Measurements from ENCODE around the gene RHOBTB1.

DNA sequence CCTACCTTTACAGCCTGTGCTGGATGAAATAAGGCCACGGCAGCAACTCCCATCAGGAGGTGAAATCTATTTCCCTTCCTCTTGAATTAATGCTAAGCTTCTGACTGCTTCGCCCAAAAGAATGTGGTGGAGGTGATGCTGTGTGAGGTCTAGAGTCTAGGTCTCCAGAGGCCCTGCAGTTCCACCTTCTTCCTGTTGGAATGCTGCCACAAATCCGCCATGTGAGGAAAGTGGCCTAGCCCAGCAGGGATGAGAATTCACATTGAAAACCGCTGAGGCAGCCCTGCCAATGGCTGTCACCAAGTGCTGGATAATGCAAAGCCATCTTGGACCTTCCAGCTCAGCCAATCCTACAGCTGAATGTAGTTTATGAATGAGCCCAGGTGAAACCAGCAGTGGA, 28.0 kb downstream of the RHOBTB1 start:
- TF ChIP-seq, protein P1, sequence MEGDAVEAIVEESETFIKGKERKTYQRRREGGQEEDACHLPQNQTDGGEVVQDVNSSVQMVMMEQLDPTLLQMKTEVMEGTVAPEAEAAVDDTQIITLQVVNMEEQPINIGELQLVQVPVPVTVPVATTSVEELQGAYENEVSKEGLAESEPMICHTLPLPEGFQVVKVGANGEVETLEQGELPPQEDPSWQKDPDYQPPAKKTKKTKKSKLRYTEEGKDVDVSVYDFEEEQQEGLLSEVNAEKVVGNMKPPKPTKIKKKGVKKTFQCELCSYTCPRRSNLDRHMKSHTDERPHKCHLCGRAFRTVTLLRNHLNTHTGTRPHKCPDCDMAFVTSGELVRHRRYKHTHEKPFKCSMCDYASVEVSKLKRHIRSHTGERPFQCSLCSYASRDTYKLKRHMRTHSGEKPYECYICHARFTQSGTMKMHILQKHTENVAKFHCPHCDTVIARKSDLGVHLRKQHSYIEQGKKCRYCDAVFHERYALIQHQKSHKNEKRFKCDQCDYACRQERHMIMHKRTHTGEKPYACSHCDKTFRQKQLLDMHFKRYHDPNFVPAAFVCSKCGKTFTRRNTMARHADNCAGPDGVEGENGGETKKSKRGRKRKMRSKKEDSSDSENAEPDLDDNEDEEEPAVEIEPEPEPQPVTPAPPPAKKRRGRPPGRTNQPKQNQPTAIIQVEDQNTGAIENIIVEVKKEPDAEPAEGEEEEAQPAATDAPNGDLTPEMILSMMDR (IDR thresholded peaks at IDR 0.05) = no peak
- TF ChIP-seq ZFX (IDR thresholded peaks at IDR 0.05; ENCODE audit: borderline replicate concordance) = no peak

Measured in 22Rv1 (cell line).